Measurements from ENCODE around the gene ZC3H12A.

The ZC3H12A gene

DNA sequence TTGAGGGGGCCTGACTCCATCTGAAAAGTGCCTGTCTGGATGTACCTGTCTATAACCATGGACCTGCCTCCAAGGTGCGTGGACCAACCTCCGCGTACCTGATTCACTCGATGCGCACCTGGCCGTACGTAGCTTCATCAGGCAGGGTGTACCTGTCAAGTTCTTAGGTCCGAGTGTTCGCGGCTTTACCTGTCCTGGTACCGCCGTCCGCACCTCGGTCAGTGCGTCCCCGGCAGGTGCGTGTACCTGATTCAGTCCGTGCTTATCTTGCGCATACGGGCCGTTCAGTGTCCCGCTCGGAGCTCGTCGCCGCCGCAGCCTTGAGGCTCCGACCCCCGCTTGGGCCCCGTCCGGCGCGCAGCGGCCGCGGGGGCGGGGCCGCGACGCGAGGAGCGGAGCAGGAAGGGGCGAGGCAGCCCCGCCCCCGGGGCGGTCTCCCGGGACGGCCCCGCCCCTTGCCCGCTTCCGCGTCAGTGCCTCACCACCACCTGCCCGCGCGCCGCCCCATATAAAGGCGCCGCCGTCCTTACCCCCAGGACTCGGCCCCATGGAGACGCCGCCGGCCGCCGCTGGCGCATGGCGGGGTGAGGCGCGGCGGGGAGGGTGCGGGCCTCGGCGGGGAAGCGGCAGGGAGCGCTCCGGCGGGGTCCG, at the start of gene ZC3H12A:
TSS of gene ZC3H12A (plus strand) at position 535 of the 651 bp plus-strand sequence. CDS start 917 bp downstream, outside the sequence.
- peak within 1 kb of the TSS; percentile 74 for H3K4me3 ChIP-seq (ENCODE audit: control insufficient read depth, low read depth, low read length)
- DNase-seq (ENCODE audit: low read depth): peak; percentile 50
- TF ChIP-seq CTCF (IDR thresholded peaks at IDR 0.05; ENCODE audit: control insufficient read depth, insufficient read depth, low read depth, low read length, missing control alignments): no peak

DNA sequence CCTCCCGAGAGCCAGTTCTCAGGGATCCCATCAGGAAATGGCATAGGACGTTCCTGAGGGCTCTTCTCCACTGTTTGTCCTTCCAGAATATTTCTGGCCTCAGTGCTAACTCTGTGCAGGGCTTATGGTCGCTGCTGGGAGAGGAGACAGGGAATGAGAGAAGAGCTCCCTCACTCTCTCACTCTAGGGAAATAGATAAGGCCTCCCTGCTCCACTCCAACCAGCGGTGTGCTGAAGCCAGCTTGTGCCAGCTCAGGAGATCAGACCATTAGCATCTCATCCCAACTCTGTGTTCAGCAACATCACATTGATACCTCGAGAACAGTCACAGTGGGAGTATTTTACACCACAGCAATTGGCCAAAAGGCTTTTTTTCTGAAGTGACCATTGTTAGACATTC, 49.2 kb upstream of the ZC3H12A start:
- DNase-seq (ENCODE audit: low read depth): no peak
- TF ChIP-seq CTCF (IDR thresholded peaks at IDR 0.05; ENCODE audit: control insufficient read depth, insufficient read depth, low read depth, low read length, missing control alignments): no peak
- no peak overlapping the region for H3K4me3 ChIP-seq (ENCODE audit: control insufficient read depth, low read depth, low read length)

GRCh38 chr1:37429029-37429428, 45.4 kb upstream of the ZC3H12A start:
- no peak for DNase-seq (ENCODE audit: low read depth)

GRCh38 chr1:37430103-37430985, 44.0 kb upstream of the ZC3H12A start:
- H3K4me3 ChIP-seq (ENCODE audit: control insufficient read depth, low read depth, low read length): no peak overlapping the region
- no peak for DNase-seq (ENCODE audit: low read depth)
- no peak for TF ChIP-seq CTCF (IDR thresholded peaks at IDR 0.05; ENCODE audit: control insufficient read depth, insufficient read depth, low read depth, low read length, missing control alignments)

More at GRCh38 chr1:37429029-37429428, 45.4 kb upstream of the ZC3H12A start:
- no peak for TF ChIP-seq CTCF (IDR thresholded peaks at IDR 0.05; ENCODE audit: control insufficient read depth, insufficient read depth, low read depth, low read length, missing control alignments)
- H3K4me3 ChIP-seq (ENCODE audit: control insufficient read depth, low read depth, low read length): no peak overlapping the region

DNA sequence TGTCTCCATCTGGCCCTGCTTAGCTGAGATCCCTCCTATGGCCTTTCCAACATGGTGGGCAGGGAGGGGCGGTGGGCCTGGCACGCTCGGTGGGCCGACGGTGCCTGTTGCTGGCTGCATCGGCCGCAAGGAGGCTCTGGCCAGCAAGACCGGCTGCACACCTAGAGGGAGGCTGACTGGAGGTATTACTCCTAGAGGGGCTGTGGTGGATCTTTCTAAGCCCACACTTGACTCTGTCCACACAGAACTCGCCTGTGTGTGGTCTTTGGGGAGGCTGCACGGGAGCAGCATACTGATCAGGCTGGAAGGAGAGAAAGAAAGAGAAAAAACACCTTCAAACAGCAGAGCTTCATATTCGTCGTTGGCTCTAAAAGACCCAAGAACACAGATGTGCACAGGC, 41.7 kb upstream of the ZC3H12A start:
- DNase-seq (ENCODE audit: low read depth): no peak
- no peak for TF ChIP-seq CTCF (IDR thresholded peaks at IDR 0.05; ENCODE audit: control insufficient read depth, insufficient read depth, low read depth, low read length, missing control alignments)
- H3K4me3 ChIP-seq (ENCODE audit: control insufficient read depth, low read depth, low read length): no peak overlapping the region

- H3K4me3 ChIP-seq (ENCODE audit: control insufficient read depth, low read depth, low read length): no peak overlapping the region
- no peak for TF ChIP-seq CTCF (IDR thresholded peaks at IDR 0.05; ENCODE audit: control insufficient read depth, insufficient read depth, low read depth, low read length, missing control alignments)
- no peak for DNase-seq (ENCODE audit: low read depth)
Measured at GRCh38 chr1:37433171-37433570, 41.2 kb upstream of the ZC3H12A start.
